ENCODE results near the gene F2RL1.

DNA sequence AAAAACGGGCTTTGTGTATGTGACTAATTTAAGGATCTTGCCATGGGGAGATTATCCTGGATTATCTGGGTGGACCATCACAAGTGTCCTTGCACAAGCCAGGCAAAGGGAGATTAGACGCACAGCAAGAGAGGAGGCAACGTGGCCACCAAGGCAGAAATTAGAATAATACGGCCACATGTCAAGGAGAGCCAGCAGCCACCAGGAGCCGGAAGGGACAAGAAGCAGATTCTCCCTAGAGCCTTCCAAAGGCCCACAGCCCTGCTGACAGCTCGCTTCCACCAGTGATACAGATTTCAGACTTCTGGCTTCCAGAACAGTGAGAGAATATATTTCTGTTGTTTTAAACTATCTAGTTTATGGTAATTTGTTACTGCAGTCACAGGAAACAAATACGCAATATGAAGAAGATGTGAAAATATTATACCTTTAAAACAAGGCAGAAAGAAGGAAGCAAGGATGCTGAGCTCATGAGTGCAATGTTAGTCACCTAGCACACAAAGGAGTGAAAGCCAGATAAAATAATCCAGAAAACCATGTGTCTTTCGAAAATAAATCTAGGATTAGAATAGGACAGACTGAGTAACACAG is 28.7 kb upstream of the F2RL1 start:
- TF ChIP-seq REST (IDR thresholded peaks at IDR 0.05; ENCODE audit: low read depth) (no peak), EP300 (IDR thresholded peaks at IDR 0.05; ENCODE audit: borderline replicate concordance) (no peak), EGR1 (IDR thresholded peaks at IDR 0.05) (no peak), MAX (IDR thresholded peaks at IDR 0.05) (no peak), TAF1 (IDR thresholded peaks at IDR 0.05; ENCODE audit: low read depth) (no peak), ZBTB7A (IDR thresholded peaks at IDR 0.05; ENCODE audit: low read depth) (no peak), YY1 (IDR thresholded peaks at IDR 0.05; ENCODE audit: low read depth) (no peak), RAD21 (IDR thresholded peaks at IDR 0.05; ENCODE audit: low read depth) (no peak), TEAD4 (IDR thresholded peaks at IDR 0.05) (no peak), CEBPB (IDR thresholded peaks at IDR 0.05) (no peak)
- TF ChIP-seq, protein P1, sequence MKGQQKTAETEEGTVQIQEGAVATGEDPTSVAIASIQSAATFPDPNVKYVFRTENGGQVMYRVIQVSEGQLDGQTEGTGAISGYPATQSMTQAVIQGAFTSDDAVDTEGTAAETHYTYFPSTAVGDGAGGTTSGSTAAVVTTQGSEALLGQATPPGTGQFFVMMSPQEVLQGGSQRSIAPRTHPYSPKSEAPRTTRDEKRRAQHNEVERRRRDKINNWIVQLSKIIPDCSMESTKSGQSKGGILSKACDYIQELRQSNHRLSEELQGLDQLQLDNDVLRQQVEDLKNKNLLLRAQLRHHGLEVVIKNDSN (IDR thresholded peaks at IDR 0.05), result no peak
